ENCODE measurements around the gene DNAAF1. TPM values are rescaled to one million over a fixed set of nuclear protein-coding genes. Genes with fewer than 3 reads are reported as not detected.

The DNAAF1 gene
- total RNA-seq, 3 donors from 2014 or later (not counting 1 experiment from before 2014, with no cell fraction given) = 0.43 to 2.9 (median 0.95) TPM

GRCh38 chr16:84166796-84167695, 21.9 kb downstream of the DNAAF1 start:
- H3K27ac Mint-ChIP-seq = no peak overlapping the region
- H3K36me3 Mint-ChIP-seq = no peaks in the 10 kb centered on the region
- Histone ChIP-seq H3K27me3 (ENCODE audit: control insufficient read depth, insufficient read depth, low read length) (no peaks in the 10 kb centered on the region), H3K27ac (ENCODE audit: low read length) (no peak overlapping the region), H3K9me3 (ENCODE audit: control insufficient read depth, insufficient read depth, low read length) (no peaks in the 10 kb centered on the region), H3K4me3 (ENCODE audit: low read length) (no peak overlapping the region), H3K36me3 (ENCODE audit: control insufficient read depth, insufficient read depth, low read length) (no peaks in the 10 kb centered on the region), H3K4me1 (ENCODE audit: control insufficient read depth, insufficient read depth, low read length) (no peaks in the 10 kb centered on the region)
- peaks cover 18 to 26% of the 10 kb centered on the region in 2 donors for H3K27me3 Mint-ChIP-seq (ENCODE audit: low read depth in 2 of 2)
- TF ChIP-seq CTCF (IDR thresholded peaks at IDR 0.05) = no peak
- 64% methylated on average over 11 of the region's 13 CpGs for WGBS (ENCODE audit: insufficient coverage)
- H3K4me1 Mint-ChIP-seq = no peaks in the 10 kb centered on the region
- H3K4me3 Mint-ChIP-seq = no peak overlapping the region
- DNase-seq (no peak), ATAC-seq (no peak)
- intact Hi-C loops (cut with micrococcal nuclease) = no loop called here
- H3K9me3 Mint-ChIP-seq = no peaks in the 10 kb centered on the region

GRCh38 chr16:84169765-84170310, 24.7 kb downstream of the DNAAF1 start:
- intact Hi-C loops (cut with micrococcal nuclease) = no loop called here
- Histone ChIP-seq H3K27me3 (ENCODE audit: control insufficient read depth, insufficient read depth, low read length) (no peaks in the 10 kb centered on the region), H3K27ac (ENCODE audit: low read length) (no peak overlapping the region), H3K4me3 (ENCODE audit: low read length) (no peak overlapping the region), H3K4me1 (ENCODE audit: control insufficient read depth, insufficient read depth, low read length) (no peaks in the 10 kb centered on the region), H3K9me3 (ENCODE audit: control insufficient read depth, insufficient read depth, low read length) (no peaks in the 10 kb centered on the region), H3K36me3 (ENCODE audit: control insufficient read depth, insufficient read depth, low read length) (no peaks in the 10 kb centered on the region)
- TF ChIP-seq CTCF (IDR thresholded peaks at IDR 0.05) = no peak
- Mint-ChIP-seq H3K4me1 (no peaks in the 10 kb centered on the region), H3K27me3 (ENCODE audit: low read depth in 2 of 2) (peaks cover 16 to 17% of the 10 kb centered on the region in 2 donors), H3K27ac (no peak overlapping the region), H3K9me3 (no peaks in the 10 kb centered on the region), H3K36me3 (no peaks in the 10 kb centered on the region), H3K4me3 (no peak overlapping the region)
- no peak for DNase-seq
- ATAC-seq = no peak
- 90% methylated on average over 11 of the region's 11 CpGs for WGBS (ENCODE audit: insufficient coverage)

GRCh38 chr16:84174396-84174795, 29.3 kb downstream of the DNAAF1 start:
- Histone ChIP-seq H3K9me3 (ENCODE audit: control insufficient read depth, insufficient read depth, low read length) (no peaks in the 10 kb centered on the region), H3K27ac (ENCODE audit: low read length) (no peak overlapping the region), H3K4me1 (ENCODE audit: control insufficient read depth, insufficient read depth, low read length) (peaks cover 8% of the 10 kb centered on the region), H3K27me3 (ENCODE audit: control insufficient read depth, insufficient read depth, low read length) (no peaks in the 10 kb centered on the region), H3K36me3 (ENCODE audit: control insufficient read depth, insufficient read depth, low read length) (peaks cover 2% of the 10 kb centered on the region), H3K4me3 (ENCODE audit: low read length) (no peak overlapping the region)
- ATAC-seq = no peak
- 89% methylated on average over 10 of the region's 11 CpGs for WGBS (ENCODE audit: insufficient coverage)
- intact Hi-C loops (cut with micrococcal nuclease) = no loop called here
- no peak overlapping the region for H3K4me3 Mint-ChIP-seq
- no peak for TF ChIP-seq CTCF (IDR thresholded peaks at IDR 0.05)
- peaks cover 4 to 6% of the 10 kb centered on the region in 2 donors for H3K27me3 Mint-ChIP-seq (ENCODE audit: low read depth in 2 of 2)
- no peaks in the 10 kb centered on the region for H3K9me3 Mint-ChIP-seq
- DNase-seq = no peak
- no peak overlapping the region for H3K27ac Mint-ChIP-seq
- H3K4me1 Mint-ChIP-seq = peaks cover 0 to 7% of the 10 kb centered on the region in 2 donors
- no peaks in the 10 kb centered on the region for H3K36me3 Mint-ChIP-seq
